Heart left ventricle (tissue), 13 donors: ENCODE data around the gene INO80E.

Source experiments
- POLR2A ChIP-seq, 2 donors: fragments of 450-650 bp; IDR thresholded peaks; one replicate each; pipeline ENCODE4 v1.6.1; 2017; ENCODE audit warnings: antibody characterized with exemption in 2 of 2, mild to moderate bottlenecking in 2 of 2, moderate library complexity in 2 of 2
- TF ChIP-seq, protein P1 (sequence below), 12 donors: fragments of 200-600 bp; sonication (generic) in 4 of 12; IDR thresholded peaks; one replicate each; pipeline versions ENCODE4 v1.5.0 to v1.8.0; 2018 to 2022; ENCODE audit warnings: antibody characterized with exemption in 12 of 12, mild to moderate bottlenecking in 5 of 12
- donor health status: ischemic (EF 13 %, LVEDD 7.1; RV severe dilation, severe dysfunction).
- donor health status: DM: no; HTN: yes; CAD: no.
- donor health status: DM: no; HTN: no; CAD: no.
- donor health status: ischemic (EF 25% LVEDD 6.9; RV normal size, moderate dysfunction).
- donor health status: ischemic (EF 25% LVEDD 5.7; RV mildly dilated, moderate dysfunction).
- donor health status: ischemic (EF 35%, LVEDD 5.7; RV mildly dilated, moderate dysfunction).
- donor health status: nonischemic (EF 11% LVEDD 7.7; RV severe dilation, severe dysfunction).
- donor health status: DM: yes; HTN: yes; CAD: no.
- donor health status: PGD.
- donor health status: ischemic (EF 29% LVEDD 5.4; RV normal size, mild dysfunction).
- donor health status: nonischemic (EF 23%, LVEDD 6.1; RV moderate dilation, normal function).

DNA sequence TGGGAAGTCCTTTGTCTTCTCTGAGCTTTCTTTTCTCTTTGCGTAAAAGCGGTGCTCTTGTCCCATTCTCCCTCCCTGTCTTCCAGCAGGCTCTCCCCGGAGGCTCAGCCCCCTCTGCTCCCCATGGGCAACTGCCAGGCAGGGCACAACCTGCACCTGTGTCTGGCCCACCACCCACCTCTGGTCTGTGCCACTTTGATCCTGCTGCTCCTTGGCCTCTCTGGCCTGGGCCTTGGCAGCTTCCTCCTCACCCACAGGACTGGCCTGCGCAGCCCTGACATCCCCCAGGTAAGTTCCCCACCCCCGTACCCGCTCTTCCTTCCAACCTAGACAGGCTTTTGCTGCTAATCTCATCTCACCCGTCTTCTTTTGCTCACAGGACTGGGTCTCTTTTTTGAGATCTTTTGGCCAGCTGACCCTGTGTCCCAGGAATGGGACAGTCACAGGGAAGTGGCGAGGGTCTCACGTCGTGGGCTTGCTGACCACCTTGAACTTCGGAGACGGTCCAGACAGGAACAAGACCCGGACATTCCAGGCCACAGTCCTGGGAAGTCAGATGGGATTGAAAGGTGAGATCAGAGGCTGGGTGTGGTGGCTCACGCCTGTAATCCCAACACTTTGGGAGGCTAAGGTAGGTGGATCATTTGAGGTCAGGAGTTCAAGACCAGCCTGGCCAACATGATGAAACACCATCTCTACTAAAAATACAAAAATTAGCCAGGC lies 32.9 kb upstream of the INO80E start:
- TF ChIP-seq, protein P1, sequence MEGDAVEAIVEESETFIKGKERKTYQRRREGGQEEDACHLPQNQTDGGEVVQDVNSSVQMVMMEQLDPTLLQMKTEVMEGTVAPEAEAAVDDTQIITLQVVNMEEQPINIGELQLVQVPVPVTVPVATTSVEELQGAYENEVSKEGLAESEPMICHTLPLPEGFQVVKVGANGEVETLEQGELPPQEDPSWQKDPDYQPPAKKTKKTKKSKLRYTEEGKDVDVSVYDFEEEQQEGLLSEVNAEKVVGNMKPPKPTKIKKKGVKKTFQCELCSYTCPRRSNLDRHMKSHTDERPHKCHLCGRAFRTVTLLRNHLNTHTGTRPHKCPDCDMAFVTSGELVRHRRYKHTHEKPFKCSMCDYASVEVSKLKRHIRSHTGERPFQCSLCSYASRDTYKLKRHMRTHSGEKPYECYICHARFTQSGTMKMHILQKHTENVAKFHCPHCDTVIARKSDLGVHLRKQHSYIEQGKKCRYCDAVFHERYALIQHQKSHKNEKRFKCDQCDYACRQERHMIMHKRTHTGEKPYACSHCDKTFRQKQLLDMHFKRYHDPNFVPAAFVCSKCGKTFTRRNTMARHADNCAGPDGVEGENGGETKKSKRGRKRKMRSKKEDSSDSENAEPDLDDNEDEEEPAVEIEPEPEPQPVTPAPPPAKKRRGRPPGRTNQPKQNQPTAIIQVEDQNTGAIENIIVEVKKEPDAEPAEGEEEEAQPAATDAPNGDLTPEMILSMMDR (IDR thresholded peaks at IDR 0.05): no peak
- no peak for TF ChIP-seq POLR2A (IDR thresholded peaks at IDR 0.05)
